Activated CD4-positive, alpha-beta T cell treated with anti-CD3 and anti-CD28 coated beads, Interleukin-2, amount 50 U/mL, for 24 hours (primary cell): ENCODE measurements around the gene PPP3CB.
A peak's percentile ranks its signal among the peaks of the same experiment; 100 is the strongest.
"Not testable (repeated sequence)": the region's sequence is repeated elsewhere in the genome, so short reads cannot be mapped to it uniquely, and the experiment has no call there.

Experiments
- DNase-seq, 2 donors: peaks; one replicate each; pipeline ENCODE4 v3.0.0-alpha.2; 2020; ENCODE audit warnings: low read depth in 1 of 2, low spot score in 1 of 2

The PPP3CB gene

GRCh38 chr10:73416571-73416970, 79.3 kb downstream of the PPP3CB start:
- DNase-seq = no peak

- DNase-seq = no peak
Observed at GRCh38 chr10:73414230-73414945, 81.4 kb downstream of the PPP3CB start.

DNA sequence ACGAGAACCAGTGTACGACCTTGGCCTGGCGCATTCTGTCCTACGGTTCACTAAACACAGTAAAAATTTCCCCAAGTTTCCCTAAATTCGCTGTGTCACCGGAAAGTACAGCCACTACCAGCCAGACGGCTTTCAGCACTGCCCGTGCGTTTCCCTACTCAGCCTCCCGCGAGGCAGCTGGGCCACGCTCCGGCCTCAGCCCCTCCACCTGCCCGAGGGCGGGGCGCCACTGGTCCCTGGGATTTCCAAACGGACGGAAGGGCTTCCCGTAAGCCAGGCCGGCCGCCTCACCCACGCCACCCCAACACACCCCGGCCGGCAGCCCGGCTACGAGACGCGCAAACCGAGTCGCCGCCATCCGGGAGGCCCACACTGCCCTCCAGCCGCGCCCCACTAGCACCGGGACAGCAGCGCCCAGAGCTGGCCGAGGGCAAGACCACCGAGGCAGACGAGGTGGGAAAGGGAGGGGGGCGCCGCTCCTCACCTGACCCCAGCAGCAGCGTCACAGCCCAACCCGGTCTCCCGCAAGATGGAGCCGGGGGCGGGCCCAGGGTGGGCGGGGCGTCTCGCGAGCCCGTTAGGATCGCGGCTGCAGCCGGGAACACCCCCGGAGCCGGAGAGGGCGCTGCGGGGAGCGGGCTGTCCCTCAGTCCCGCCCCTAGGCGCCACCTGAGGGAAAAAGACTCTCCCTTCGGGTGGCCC, 82.1 kb downstream of the PPP3CB start, which contains the start of gene ANXA7:
Gene ANXA7, minus strand, starts transcription at position 531 of the 702 bp plus-strand sequence. CDS start 13,202 bp downstream, outside the sequence.
- peak; percentile 88 to 90 for DNase-seq

DNA sequence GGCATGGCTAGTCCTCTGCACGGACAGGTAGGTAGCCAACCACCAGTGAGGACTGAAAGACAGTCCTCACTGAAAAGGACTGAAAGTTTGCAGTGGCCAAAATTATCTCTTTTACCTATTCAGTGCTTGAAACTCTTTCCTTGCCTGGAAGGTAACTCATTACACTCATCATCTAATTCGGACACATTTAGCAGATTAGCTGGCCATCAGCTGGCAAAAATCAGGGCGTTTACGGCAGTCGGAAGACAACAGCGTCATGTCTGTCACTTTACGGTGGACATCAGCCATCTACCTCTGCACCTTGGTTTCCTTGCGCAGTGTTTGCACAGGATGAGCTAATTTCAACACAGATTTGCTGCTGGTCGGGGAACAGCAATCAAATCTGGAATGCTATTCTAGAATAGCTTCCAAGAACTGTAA, 82.7 kb downstream of the PPP3CB start:
- DNase-seq = no peak

GRCh38 chr10:73410897-73411296, 84.9 kb downstream of the PPP3CB start:
- no peak for DNase-seq

GRCh38 chr10:73408978-73409521, 86.8 kb downstream of the PPP3CB start:
- DNase-seq = no peak

GRCh38 chr10:73408061-73408460, 87.8 kb downstream of the PPP3CB start:
- no peak for DNase-seq

- no peak for DNase-seq
Observed at GRCh38 chr10:73407495-73407894, 88.3 kb downstream of the PPP3CB start.

DNA sequence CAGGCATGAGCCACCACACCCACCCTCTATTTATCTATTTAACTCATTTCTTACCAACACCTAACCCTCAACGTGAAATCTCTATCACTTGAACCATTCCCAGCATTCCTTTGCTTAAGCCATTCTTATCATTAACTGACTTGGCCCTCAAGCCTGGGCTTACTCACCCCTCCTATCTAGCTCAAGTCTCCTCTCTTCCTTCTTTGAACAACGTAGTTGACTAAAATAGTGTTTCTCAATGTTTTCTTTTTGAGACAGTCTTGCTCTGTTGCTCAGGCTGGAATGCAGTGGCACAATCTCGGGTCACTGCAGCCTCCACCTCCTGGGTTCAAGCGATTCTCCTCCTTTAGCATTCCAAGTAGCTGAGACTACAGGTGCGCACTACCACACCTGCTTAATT, 89.0 kb downstream of the PPP3CB start:
- DNase-seq = no peak

GRCh38 chr10:73405556-73405955, 90.3 kb downstream of the PPP3CB start:
- DNase-seq = no peak

GRCh38 chr10:73404690-73405089, 91.1 kb downstream of the PPP3CB start:
- no peak for DNase-seq

- DNase-seq = no peak
Observed at GRCh38 chr10:73401636-73402035, 94.2 kb downstream of the PPP3CB start.

- DNase-seq = no peak
Observed at GRCh38 chr10:73399063-73399462, 96.8 kb downstream of the PPP3CB start.

DNA sequence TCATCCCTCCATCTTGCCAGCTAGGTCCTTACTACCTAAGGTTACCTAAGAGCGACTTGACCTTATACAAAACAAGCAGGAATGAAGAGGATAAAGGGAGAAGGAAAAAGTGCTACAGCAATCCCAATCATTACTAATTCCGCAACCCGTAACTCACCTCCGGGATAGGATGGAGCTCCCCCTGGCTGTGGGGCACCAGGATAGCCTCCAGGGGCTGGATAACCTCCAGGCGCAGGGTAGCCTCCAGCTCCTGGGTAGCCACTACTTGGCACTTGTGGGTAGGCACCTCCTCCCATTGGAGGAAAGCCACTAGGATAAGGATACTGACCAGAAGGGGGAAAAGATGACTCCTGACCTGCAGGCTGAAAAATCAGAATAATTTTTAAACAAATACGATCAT, 97.8 kb downstream of the PPP3CB start:
- no peak for DNase-seq

GRCh38 chr10:73394325-73394724, 101.5 kb downstream of the PPP3CB start:
- DNase-seq = not testable (repeated sequence)

DNA sequence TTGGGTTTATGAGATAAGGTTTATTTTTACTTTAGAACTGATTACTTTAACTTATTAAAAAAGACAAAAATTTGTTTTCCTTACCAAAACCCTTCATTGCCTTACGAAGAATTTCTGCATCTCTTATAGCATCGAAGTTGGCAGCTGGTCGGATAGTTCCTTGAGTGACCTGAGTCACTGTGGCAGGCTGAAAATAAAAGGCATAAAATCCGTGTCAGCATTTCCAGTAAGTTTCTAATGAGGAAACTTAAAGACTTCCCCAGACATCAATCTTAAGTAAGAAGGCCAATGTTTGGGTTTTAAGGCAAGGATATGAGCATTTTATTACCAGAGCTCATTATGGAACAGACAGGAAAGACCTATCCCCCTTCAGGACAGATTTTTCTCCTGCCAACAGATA, 107.6 kb downstream of the PPP3CB start:
- DNase-seq = no peak

DNA sequence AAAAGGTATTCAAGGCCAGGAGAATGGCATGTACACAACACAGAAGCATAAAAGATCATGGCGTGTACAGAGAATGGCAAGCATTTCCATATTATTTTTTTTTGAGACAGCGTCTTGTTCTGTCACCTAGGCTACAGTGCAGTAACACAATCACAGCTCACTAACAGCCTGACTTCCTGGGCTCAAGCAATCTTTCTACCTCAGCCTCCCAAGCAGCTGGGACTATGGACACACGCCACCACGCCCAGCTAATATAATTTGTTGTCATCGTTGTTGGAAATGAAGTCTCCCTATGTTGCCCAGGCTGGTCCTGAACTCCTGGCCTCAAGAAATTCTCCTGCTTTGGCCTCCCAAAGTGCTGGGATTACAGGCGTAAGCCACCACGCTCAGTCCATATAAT, 109.2 kb downstream of the PPP3CB start:
- DNase-seq = no peak
